Muscle of leg (tissue), 11 donors: ENCODE data around the gene HSPA4L. TPM values are rescaled to one million over a fixed set of nuclear protein-coding genes. Genes with fewer than 3 reads are reported as not detected.

Source experiments
- DNase-seq: peaks from one replicate; pipeline ENCODE4 v3.0.0; 2013
- H3K27ac ChIP-seq: one replicate; pipeline ENCODE4 v1.5.1; 2013; ENCODE audit warnings: mild to moderate bottlenecking, low read length, control low read depth
- H3K27me3 ChIP-seq: one replicate; pipeline ENCODE4 v1.6.1; 2013; ENCODE audit warnings: low read length; ENCODE audit not compliant: control insufficient read depth, insufficient read depth
- H3K36me3 ChIP-seq: one replicate; pipeline ENCODE4 v1.6.1; 2013; ENCODE audit warnings: low read length; ENCODE audit not compliant: control insufficient read depth, insufficient read depth
- H3K4me1 ChIP-seq: one replicate; pipeline ENCODE4 v1.6.1; 2013; ENCODE audit warnings: low read length; ENCODE audit not compliant: control insufficient read depth, insufficient read depth
- H3K4me3 ChIP-seq: one replicate; pipeline ENCODE4 v1.5.1; 2013; ENCODE audit warnings: low read length, control low read depth
- H3K9me3 ChIP-seq: replicated peaks from 2 replicates; pipeline ENCODE4 v1.6.1; 2013; ENCODE audit warnings: low read depth, low read length; ENCODE audit not compliant: control insufficient read depth
- WGBS: methylation state at CpG from one replicate; pipeline ENCODE4 v1.1.5; 2013; ENCODE audit warnings: missing lambda C conversion rate; ENCODE audit not compliant: insufficient coverage; 5-methylcytosine and 5-hydroxymethylcytosine counted together
- polyA plus RNA-seq, 8 donors: library from polyadenylated mRNA; unstranded; fragments of 120-200 nt; gene quantifications; one replicate each; pipeline versions ENCODE4 v1.2.1 to v1.2.3, GENCODE V29; 2013; ENCODE audit warnings: inconsistent platforms in 1 of 8, low replicate concordance in 1 of 8; ENCODE audit not compliant: insufficient read length in 8 of 8, insufficient read depth in 1 of 8
- total RNA-seq: library from RNA; stranded (reverse); fragments of 120-200 nt; gene quantifications from one replicate; pipeline ENCODE4 v1.2.4, GENCODE V29; 2013

HSPA4L gene
- total and polyA plus RNA-seq, 9 donors: 2.5 to 14.5 (median 9.7) TPM

GRCh38 chr4:127783026-127783769 lies 1.1 kb downstream of the HSPA4L start:
- peak; percentile 96 for DNase-seq
- Histone ChIP-seq H3K4me1 (peaks cover 8% of the 10 kb centered on the region), H3K9me3 (no peaks in the 10 kb centered on the region), H3K4me3 (peak overlapping the region; percentile 83), H3K27me3 (peaks cover 17% of the 10 kb centered on the region), H3K36me3 (no peaks in the 10 kb centered on the region), H3K27ac (peak overlapping the region; percentile 92)
- WGBS: 5% methylated on average over 21 of the region's 25 CpGs

- WGBS: 49% methylated on average over 3 of the region's 9 CpGs
- peak; percentile 14 for DNase-seq
- Histone ChIP-seq H3K9me3 (no peaks in the 10 kb centered on the region), H3K27me3 (peaks cover 17% of the 10 kb centered on the region), H3K4me1 (peaks cover 8% of the 10 kb centered on the region), H3K4me3 (peak overlapping the region; percentile 83), H3K27ac (peak overlapping the region; percentile 92), H3K36me3 (no peaks in the 10 kb centered on the region)
Measured at GRCh38 chr4:127783955-127784770, 2.0 kb downstream of the HSPA4L start.

DNA sequence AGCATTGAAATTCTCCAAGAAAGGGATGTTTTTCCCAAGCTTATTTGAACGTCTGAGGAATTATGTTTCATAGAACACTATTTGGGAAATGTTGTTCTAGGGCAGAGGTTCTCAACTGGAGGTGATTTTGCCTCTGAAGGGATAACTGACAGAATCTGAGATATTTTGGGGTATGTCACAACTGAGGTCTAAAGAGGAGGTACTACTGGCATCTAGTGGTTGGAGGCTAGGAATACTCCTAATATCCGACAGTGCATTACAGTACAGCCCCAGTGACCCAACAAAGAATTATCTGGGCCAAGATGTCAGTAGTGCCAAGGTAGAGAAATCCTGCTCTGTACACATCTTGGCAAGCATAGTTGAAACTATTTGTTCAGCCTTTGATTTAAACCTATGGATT lies 6.4 kb downstream of the HSPA4L start:
- no peak overlapping the region for H3K4me3 ChIP-seq
- no peaks in the 10 kb centered on the region for H3K36me3 ChIP-seq
- H3K9me3 ChIP-seq: no peaks in the 10 kb centered on the region
- no peak for DNase-seq
- H3K27ac ChIP-seq: no peak overlapping the region
- no peaks in the 10 kb centered on the region for H3K4me1 ChIP-seq
- no CpG with 5 or more reads among the region's 2 CpGs for WGBS
- H3K27me3 ChIP-seq: no peaks in the 10 kb centered on the region

DNA sequence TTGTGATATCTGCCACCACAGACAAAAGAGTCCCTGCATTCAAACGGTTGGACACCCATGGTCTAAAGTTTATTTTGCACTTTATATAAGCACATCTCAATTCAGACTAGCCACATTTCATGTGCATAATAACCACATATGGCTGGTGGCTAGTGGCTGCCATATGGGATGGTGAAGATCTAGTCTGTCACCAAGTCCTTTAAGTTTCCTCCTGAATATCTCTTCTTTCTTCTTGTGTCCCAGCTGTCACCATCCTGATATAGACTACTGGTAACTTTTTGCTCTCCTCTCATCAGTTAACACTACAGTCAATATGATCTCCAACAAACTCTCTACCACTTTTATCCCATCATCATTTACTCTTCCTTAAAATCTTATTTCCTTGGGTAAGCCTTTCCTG lies 9.3 kb downstream of the HSPA4L start:
- no CpG with 5 or more reads among the region's 1 CpG for WGBS
- Histone ChIP-seq H3K4me1 (no peaks in the 10 kb centered on the region), H3K4me3 (no peak overlapping the region), H3K27ac (no peak overlapping the region), H3K36me3 (no peaks in the 10 kb centered on the region), H3K9me3 (no peaks in the 10 kb centered on the region), H3K27me3 (no peaks in the 10 kb centered on the region)
- DNase-seq: no peak

GRCh38 chr4:127793528-127793927 lies 11.4 kb downstream of the HSPA4L start:
- Histone ChIP-seq H3K4me3 (no peak overlapping the region), H3K27ac (no peak overlapping the region), H3K4me1 (no peaks in the 10 kb centered on the region), H3K9me3 (no peaks in the 10 kb centered on the region), H3K36me3 (no peaks in the 10 kb centered on the region), H3K27me3 (no peaks in the 10 kb centered on the region)
- no CpG with 5 or more reads among the region's 1 CpG for WGBS
- no peak for DNase-seq

GRCh38 chr4:127799711-127800110 lies 17.6 kb downstream of the HSPA4L start:
- no peaks in the 10 kb centered on the region for H3K36me3 ChIP-seq
- no peak for DNase-seq
- H3K27me3 ChIP-seq: no peaks in the 10 kb centered on the region
- H3K27ac ChIP-seq: no peak overlapping the region
- H3K9me3 ChIP-seq: no peaks in the 10 kb centered on the region
- no peaks in the 10 kb centered on the region for H3K4me1 ChIP-seq
- no peak overlapping the region for H3K4me3 ChIP-seq

DNA sequence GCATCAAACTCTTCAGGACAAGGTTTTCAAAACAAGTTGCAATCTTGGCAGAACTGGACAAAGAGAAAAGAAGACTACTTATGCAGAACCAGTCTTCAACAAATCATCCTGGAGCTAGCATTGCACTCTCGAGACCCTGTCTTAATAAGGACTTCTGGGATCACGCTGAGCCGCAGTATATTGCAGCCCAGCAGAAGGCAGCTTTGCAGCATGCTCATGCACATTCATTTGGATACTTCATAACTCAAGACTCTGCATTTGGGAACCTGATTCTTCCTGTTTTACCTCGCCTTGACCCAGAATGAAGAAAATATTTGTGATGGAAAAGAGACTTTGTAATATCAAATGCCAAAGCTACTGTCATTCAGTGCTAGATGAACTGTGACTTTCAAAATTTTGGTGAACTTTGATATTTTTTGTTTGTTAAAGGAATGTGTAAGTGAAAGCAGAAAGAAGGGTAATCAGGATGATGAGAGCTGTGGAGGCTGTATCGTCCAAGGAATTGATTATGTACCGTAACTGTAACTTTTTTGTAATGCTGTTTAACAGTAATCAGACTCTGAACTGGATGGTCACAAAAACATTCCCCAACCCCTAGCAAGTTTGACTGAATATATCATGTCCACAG lies 27.2 kb downstream of the HSPA4L start:
- DNase-seq: peak; percentile 25
- H3K27ac ChIP-seq: no peak overlapping the region
- no peaks in the 10 kb centered on the region for H3K36me3 ChIP-seq
- H3K9me3 ChIP-seq: no peaks in the 10 kb centered on the region
- WGBS: 57% methylated on average over 3 of the region's 6 CpGs
- no peak overlapping the region for H3K4me3 ChIP-seq
- H3K27me3 ChIP-seq: no peaks in the 10 kb centered on the region
- no peaks in the 10 kb centered on the region for H3K4me1 ChIP-seq

- no peaks in the 10 kb centered on the region for H3K9me3 ChIP-seq
- H3K4me1 ChIP-seq: no peaks in the 10 kb centered on the region
- no peak overlapping the region for H3K4me3 ChIP-seq
- H3K27ac ChIP-seq: no peak overlapping the region
- DNase-seq: no peak
- H3K36me3 ChIP-seq: no peaks in the 10 kb centered on the region
- H3K27me3 ChIP-seq: no peaks in the 10 kb centered on the region
- no CpG with 5 or more reads among the region's 3 CpGs for WGBS
Measured at GRCh38 chr4:127810551-127810950, 28.4 kb downstream of the HSPA4L start.

- H3K4me1 ChIP-seq: no peaks in the 10 kb centered on the region
- H3K27me3 ChIP-seq: no peaks in the 10 kb centered on the region
- no peaks in the 10 kb centered on the region for H3K36me3 ChIP-seq
- no CpG with 5 or more reads among the region's 2 CpGs for WGBS
- H3K9me3 ChIP-seq: no peaks in the 10 kb centered on the region
- H3K27ac ChIP-seq: no peak overlapping the region
- H3K4me3 ChIP-seq: no peak overlapping the region
- DNase-seq: peak; percentile 26
Measured at GRCh38 chr4:127822430-127822829, 40.3 kb downstream of the HSPA4L start.

DNA sequence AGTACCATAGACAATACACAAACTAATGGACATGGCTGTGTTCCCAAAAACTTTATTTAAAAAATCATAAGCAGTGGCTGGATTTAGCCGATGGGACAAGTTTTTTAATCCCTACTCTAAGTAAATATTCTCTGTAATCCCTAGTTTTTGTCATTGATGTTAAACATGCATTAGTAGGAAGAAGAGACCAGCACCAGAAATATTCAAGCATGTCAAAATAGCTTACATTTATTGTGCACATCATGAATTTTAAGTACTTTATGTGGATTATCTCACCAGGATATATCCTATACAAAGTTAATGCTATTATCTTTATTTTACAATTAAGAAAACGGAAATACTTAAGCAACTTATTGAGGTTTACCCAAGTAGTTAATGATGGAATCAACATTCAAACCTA lies 46.0 kb downstream of the HSPA4L start:
- H3K27ac ChIP-seq: no peak overlapping the region
- H3K4me1 ChIP-seq: no peaks in the 10 kb centered on the region
- no CpG with 5 or more reads among the region's 2 CpGs for WGBS
- H3K36me3 ChIP-seq: no peaks in the 10 kb centered on the region
- H3K27me3 ChIP-seq: no peaks in the 10 kb centered on the region
- H3K4me3 ChIP-seq: no peak overlapping the region
- H3K9me3 ChIP-seq: no peaks in the 10 kb centered on the region
- DNase-seq: no peak
